H1 (cell line): ENCODE data around the gene TMEM45A. TPM values are rescaled to one million over a fixed set of nuclear protein-coding genes. Genes with fewer than 3 reads are reported as not detected.

Experiments used
- JUND ChIP-seq: IDR thresholded peaks from 2 replicates; pipeline ENCODE4 v1.6.1; 2011; ENCODE audit warnings: mild to moderate bottlenecking, improper control_type of control experiment, low read length
- NRF1 ChIP-seq: IDR thresholded peaks from 2 replicates; pipeline ENCODE4 v1.6.1; 2011; ENCODE audit warnings: mild to moderate bottlenecking, low read depth, low read length, improper control_type of control experiment
- polyA plus RNA-seq, 7 experiments: library from polyadenylated mRNA; depleted of rRNA in 3 of 7; stranded (reverse) in 5 of 7; unstranded in 2 of 7; fragments of >200 nt in 5 of 7; fragments of 200-250 nt in 2 of 7; gene quantifications; 1 replicate in 5 of 7; 2 replicates in 1 of 7; 4 replicates in 1 of 7; pipeline versions ENCODE4 v1.2.1 to v1.2.3, GENCODE V29; 2011 to 2013; ENCODE audit warnings: missing spikeins in 2 of 7, mixed read lengths in 2 of 7
- total RNA-seq: library from RNA; stranded (reverse); fragmentation: NEBNext Ultra II Directional; extraction: Animal tissue kit (Norgen Biotek cat#: 25700); gene quantifications from 2 replicates; pipeline ENCODE4 v1.2.1, GENCODE V29; 2021

TMEM45A gene
- total and polyA plus RNA-seq, 2 of the 8 experiments (the other 6 are each of a cell fraction or from before 2014, with no cell fraction given), result 12.9 to 14.2 TPM

- TF ChIP-seq JUND (no peak), NRF1 (peak; percentile 27; the same call in 1 of the 2 replicates)
- TF ChIP-seq, all 59 proteins: peak for 21
These were observed at the start of gene TMEM45A (continued) for GRCh38 chr3:100492059-100493006.
